Esophagus muscularis mucosa (tissue), 3 donors: Measurements from ENCODE around the gene MORN2.

Experiments
- POLR2A ChIP-seq: fragments of 450-650 bp; IDR thresholded peaks from one replicate; pipeline ENCODE4 v1.6.1; 2017; ENCODE audit warnings: antibody characterized with exemption, moderate library complexity, mild to moderate bottlenecking, low read depth
- TF ChIP-seq, protein P1 (sequence below), 3 experiments: fragments of 200-600 bp in 2 of 3; fragments of 450-650 bp in 1 of 3; sonication (generic) in 2 of 3; IDR thresholded peaks; one replicate each; pipeline ENCODE4 v1.5.1; 2017 to 2019; ENCODE audit warnings: antibody characterized with exemption in 3 of 3, mild to moderate bottlenecking in 2 of 3, moderate library complexity in 1 of 3

DNA sequence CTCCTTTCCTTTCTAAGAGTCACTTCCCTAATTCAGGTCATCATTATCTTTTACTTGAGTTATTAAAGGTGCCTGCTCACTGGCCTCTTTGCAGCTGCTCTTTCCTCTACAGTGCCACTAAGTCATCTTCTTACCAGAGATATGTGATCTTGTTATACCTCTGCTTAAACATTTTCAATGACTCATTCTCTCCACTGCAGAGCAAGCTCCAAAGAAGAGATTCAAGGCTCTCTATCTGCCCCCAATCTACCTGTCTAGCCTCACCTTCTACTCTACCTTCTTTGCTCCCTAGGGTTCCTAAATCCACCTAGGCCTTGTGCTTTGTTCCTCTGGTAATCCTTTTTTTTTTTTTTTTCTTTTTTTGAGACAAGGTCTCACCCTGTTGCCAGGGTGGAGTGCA is 17.0 kb downstream of the MORN2 start:
- TF ChIP-seq, protein P1, sequence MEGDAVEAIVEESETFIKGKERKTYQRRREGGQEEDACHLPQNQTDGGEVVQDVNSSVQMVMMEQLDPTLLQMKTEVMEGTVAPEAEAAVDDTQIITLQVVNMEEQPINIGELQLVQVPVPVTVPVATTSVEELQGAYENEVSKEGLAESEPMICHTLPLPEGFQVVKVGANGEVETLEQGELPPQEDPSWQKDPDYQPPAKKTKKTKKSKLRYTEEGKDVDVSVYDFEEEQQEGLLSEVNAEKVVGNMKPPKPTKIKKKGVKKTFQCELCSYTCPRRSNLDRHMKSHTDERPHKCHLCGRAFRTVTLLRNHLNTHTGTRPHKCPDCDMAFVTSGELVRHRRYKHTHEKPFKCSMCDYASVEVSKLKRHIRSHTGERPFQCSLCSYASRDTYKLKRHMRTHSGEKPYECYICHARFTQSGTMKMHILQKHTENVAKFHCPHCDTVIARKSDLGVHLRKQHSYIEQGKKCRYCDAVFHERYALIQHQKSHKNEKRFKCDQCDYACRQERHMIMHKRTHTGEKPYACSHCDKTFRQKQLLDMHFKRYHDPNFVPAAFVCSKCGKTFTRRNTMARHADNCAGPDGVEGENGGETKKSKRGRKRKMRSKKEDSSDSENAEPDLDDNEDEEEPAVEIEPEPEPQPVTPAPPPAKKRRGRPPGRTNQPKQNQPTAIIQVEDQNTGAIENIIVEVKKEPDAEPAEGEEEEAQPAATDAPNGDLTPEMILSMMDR (IDR thresholded peaks at IDR 0.05): no peak
- TF ChIP-seq POLR2A: no peak
